Astrocyte of the hippocampus (primary cell): ENCODE measurements around the gene PLCL1.

ENCODE experiments used
- DNase-seq: peaks from one replicate; pipeline ENCODE4 v3.0.0; 2011; ENCODE audit warnings: low read depth, low spot score

PLCL1 gene

DNA sequence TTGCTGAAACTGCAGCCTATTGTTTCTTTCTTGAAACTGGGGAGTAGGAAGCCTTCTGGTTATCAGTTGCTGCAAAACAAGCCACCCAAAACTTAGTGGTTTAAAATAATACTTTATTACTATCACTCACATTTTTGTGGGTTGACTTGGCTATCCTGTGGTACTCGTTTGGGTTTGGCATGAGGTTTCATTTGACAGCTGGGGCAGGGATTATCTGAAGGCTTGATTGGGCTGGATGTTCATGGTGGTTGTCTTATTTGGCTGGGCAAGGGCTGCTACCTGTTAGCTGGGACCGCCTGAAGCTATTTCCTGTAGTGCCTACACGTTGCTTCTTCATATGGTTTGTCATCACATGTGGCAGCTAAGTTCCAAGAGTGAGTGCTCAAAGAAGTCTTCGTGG, 122.3 kb downstream of the PLCL1 start:
- DNase-seq, result peak; percentile 26

DNA sequence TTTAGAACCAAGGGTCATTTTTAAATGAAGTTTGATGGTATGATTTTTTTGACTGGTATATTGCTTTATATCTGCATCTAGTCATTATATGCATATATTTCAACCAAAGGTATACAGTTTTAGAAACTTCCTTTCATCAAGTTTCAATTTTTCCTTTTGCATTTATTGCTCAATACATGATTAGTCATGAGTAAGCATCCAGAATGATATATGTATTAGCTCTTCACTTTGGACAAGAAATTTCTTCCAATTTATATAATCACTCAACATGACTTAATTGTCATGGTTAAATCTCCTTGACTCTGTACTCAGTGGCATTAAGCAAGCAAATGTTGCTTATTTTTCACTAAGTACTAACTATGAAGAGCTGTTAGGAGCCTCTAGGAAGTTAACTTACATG, 123.6 kb downstream of the PLCL1 start:
- DNase-seq, result no peak

DNA sequence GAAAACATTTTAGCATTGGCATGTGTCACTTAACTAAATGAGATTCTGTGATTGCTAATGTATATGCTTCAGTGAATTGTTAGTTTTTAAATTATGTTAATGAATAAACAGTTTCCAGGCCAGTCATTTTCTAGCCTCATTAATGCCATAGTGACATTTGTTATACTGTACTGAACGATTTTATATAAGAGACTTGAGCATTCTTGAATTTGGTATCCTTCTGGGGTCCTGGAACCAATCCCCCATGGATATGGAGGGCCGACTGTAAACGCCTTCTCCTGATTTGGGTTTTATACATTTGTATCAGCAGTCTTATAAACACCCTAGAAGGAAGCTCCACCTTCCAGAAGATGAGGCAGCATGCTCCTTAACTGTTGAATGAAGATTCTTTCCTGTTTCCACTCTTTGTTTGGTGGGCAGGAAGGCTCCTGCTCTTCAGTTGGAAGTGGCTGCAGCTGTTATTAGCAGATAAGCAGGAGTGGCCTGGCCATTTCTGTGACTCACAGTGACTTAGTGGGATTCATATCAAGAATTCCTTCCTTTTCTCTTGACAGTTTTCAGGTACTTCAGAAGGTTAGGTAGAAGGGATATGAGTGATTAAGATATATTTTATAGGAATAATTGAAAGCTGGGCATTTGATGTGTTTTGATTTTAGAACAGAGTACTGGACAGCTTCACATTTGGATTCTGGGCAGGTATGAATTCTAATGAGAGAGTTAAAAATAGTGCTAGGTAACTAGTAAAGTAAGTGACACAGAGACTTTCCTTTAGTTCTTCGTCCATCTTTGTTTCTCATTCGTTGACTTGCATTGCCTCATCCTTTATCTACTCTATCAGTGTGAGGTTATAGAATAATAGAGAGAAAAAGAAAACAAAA, 124.9 kb downstream of the PLCL1 start:
- DNase-seq, result no peak

DNA sequence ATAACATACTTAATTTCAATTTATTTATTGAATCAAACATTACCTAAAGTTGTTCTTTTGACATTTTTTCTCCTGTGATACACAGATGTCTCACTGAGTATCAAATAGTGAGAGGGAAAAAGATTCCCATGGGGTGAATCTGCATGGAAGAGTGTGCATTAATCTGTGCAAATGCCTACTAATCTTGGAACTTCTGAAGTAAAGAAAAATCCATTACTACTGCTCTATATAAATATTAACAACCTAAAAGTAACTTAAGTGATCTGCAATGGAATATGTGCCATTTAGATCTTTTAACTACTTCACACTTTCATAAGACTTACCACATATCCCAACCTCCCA, 125.5 kb downstream of the PLCL1 start:
- no peak for DNase-seq

DNA sequence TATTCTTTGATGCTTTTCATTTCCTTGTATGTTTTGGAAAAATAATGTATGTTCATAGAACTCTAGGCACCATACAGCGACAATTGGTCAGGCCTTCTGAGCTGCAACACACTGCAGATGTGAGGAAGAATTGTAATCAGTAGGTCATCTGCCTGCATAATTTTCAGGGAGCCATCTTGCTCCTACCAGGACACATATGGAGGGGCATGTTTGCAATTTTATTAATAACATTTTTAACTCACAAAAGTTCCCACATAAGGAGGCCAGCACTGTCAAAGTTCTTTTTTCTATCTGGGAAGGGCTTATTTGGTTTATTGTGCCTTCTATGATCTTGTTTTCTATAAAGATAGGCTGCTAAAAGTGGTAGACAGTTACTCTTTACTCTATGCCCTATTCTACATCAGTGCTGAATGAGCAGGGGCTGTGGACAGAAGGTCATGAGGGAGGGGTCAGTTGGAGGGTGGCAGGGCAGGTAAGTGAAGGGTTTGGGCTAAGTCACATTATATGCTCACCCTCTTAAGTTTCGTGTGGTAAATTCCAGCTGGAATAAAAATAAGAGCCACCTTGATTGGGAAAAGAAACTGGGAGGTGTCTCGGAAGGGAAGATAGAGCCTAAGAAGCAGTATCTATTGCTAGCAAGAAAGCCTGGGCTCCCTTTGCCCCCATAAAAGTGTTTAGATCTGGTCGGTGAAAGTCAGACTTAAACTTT, 126.3 kb downstream of the PLCL1 start:
- no peak for DNase-seq

DNA sequence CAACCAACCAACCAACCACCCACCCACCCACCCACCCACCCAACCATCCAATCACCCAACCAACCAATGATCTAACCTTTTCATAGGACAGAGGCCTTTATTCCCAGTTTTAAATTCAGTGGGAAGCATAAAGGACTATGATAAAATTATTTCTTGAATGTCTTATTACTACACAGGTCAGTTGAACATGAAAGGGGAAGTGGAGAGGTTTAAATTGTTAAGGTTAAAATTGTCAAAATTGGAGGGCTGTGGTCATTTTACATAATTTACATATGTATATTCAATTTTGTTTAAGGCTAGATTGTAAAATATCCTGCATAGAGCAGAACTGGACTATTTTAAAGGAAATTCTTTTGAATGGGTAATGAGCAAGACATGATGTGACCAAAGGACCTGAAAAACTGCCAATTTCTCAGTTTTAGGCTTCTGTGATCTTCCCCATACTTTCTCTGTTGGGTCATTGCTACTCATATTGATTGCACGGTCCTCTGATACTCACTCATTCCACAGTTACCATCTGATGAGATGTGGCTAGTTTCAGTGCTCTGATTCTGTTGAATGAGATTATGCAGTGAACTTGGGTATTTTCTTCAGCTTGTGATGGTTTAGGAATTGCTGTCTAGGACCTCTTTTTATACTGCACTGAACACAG, 127.4 kb downstream of the PLCL1 start:
- DNase-seq, result no peak

DNA sequence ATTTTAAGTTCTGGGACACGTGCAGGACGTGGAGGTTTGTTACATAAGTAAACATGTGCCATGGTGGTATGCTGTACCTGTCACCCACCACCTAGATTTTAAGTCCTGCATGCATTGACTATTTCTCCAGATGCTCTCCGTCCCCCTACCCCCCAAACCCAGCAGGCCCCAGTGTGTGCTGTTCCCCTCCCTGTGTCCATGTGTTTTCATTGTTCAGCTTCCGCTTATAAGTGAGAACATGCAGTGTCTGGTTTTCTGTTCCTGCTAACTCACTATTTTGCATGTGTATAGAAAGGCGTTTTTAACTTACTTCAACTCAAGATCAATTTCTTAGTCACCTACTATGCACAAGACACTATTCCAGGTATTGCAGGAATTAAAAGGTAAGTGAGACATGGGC, 128.0 kb downstream of the PLCL1 start:
- DNase-seq, result no peak

DNA sequence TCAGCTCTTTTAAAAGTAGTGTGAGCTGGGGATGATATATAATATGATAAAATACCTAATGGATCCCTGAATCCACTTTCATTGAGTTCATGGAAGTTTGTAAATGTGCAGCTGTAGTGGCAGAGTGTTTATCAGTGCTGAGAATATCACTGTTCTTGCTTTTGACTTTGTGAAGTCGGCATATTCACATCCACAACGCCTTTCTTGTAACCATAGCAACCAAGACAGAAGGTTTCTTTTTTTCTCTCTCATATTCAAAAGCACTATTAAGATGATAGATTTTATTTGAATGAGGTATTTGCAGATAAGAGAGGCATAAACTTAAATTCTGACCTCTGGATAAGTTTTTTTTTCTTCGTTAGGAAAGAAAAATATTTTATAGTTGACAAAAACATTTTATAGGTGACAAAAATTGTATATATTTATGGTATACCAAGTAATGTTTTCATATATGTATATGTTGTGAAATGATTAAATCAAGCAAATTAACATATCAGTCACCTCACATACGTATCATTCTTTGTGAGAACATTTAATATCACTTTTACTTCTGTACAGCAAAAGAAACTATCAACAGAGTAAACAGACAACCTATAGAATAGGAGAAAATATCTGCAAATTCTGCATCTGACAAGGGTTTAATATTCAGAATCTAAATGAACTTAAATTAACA, 130.0 kb downstream of the PLCL1 start:
- no peak for DNase-seq

DNA sequence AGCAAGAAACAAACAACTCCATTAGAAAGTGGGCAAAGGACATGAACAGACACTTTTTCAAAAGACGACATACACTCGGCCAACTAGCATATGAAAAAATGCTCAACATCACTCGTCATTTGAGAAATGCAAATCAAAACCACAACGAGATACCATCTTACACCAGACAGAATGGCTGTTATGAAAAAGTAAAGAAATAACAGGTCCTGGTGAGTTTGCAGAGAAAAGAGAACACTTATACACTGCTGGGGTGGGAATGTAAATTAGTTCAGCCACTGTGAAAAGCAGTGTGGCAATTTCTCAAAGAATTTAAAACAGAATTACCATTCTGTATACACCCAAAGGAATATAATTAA, 130.5 kb downstream of the PLCL1 start:
- DNase-seq, result no peak

DNA sequence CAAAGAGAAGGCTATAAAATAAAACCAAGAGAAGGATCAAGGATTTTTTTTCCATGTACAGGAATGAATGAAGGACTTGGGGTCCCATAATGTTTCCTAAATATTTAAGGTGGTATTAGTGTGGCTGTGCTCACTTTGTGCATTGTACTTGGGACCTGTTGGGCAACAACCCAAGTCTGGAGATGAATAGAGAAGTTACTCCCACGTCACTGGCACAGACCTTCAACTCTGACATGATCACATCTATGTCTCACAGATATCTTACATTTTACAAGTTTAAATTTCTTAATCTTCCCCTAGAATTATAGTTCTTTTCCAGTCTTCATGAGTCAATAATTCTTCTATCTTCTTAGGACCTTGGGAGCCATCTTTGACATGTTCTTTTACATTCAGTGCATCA, 133.4 kb downstream of the PLCL1 start:
- no peak for DNase-seq

DNA sequence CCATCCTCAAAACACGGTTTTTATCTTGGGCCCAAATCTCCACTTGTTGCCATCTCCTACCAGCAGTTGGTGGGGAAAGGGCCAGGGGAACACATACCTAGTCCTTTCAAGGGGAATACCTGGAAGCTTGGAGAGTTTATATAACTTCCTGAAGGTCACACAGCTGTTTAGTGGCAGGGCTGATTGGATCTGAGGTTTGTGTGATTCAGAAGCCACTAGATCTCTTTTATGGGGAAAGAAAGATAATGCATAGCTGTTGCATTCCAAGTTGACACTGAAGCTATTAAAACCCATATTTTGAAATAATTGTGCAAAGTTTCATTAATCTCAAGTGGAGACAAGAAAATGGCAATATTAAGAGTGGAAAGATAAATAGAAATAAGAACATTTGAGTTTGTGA, 134.2 kb downstream of the PLCL1 start:
- DNase-seq, result no peak

DNA sequence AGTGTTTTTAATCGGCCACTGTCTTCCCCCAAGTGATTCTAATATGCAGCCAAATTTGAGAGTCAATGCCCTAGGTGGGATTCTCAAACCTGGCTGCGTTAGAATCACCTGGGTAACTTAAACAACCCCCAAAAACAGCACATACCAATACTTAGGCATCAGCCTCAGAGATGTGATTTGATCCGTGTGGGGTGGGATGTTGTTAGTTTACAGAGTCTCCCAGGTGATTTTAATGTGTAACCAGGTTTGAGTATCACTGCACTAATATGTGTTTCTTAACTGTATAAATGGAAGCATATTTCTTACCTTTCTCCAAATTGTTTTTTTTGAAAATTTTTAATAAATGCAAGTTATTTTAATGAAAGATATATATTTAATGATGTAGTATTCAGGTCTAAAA, 135.4 kb downstream of the PLCL1 start:
- DNase-seq, result no peak

DNA sequence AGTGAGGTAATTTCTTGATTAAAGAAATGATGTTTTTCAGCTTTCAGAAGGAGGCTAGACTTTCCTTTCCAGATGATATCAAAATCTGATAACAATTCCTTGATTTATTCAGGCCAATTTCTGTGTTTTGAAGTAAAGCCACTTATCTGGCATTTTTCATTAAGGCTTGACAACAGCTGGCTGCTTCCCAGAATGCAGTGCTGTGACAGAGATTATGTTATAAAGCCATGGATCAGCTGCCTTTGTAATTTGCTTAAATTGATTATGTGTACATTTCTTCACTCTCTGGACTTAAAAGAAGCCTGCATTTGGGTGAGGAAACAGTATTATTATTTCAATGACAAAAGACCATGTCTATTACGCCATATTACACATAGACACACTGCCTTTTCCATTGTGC, 136.0 kb downstream of the PLCL1 start:
- DNase-seq, result no peak

DNA sequence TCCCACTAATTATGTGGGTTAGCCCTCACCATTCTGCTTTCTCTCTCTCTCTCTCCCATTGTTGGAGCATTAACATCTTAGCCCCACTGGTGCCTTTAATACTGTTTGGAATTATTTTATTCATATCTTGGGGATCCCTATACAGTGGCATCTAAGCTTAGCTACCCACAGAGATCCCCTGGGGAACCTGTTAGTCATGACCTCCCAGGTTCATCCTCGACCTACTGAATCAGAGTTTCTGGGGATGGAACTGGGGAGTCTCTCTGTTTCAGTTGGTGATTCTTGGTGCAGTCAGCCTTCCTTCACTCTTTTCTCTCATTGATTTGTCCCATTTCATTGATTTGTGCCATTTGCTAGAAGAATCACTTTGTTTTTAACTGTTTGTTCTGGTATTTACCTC, 137.3 kb downstream of the PLCL1 start:
- DNase-seq, result no peak

DNA sequence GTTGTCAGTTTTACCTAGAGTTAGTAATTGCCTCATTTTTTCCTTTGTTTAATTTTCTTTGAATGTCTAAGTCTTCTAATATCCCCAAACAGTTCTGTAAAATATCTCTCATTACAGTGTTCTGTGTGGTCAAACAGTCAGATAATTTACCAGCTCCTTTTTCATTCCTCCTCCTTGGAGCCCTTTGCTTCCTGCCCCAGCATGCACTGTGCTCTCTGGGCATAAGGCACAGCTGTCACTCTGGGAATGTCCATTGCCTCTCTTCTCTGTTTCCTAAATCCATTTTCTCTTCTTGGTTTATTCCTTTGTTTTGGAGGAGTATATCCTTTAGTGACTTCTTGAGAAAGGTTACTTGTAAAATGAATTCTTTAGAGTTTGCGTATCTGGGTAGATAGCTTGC, 139.3 kb downstream of the PLCL1 start:
- DNase-seq, result no peak

DNA sequence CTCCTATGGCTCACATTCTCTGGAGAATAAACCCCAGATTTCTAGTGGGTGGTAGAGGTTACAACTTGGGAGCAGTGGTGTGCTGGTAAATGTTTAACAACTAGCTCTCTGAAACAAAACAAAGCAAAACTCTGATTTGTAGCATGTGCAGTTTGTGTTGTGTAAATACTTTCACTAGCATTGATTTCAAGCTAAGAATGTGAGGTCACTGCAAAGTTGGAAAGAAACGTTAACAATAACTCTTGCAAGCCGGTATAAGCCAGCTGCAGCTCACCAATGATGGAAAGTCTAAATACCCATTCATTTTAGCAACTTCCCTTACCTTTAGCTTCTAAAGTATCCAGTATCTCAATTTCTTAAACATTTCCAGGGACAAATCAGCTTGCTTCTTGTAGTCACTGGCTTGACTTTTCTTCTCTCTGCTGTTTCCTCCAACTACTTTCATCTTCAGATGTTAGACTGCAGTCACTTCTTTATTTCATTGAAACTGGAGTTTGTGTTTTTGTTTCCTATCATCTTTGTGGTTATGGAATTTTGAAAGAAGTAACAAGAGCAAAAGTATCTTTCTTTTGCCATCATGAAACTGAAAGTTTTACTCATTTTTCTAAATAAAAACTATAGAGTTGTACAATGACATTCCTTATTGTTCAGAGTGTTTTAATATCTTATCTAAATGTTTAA, 140.2 kb downstream of the PLCL1 start:
- no peak for DNase-seq

DNA sequence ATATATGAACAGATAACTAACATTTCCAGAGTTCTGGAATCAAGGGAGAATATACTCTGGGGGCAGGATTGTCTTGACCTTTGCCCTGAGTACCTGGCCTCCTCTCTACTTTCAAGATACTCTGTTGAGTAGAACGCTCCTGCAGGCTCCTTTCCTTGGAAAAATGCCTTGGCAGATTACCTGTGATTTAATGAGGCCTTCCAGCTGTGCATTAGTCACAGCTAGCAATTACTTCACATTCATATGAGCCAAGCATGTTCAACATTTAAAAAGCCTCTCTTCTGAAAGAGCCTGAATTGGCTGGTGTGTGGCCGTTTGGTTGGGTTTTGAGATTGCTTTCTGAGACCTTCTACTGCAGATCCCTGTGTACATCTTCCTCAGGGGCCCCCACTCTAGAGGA, 142.2 kb downstream of the PLCL1 start:
- DNase-seq, result peak; percentile 42

DNA sequence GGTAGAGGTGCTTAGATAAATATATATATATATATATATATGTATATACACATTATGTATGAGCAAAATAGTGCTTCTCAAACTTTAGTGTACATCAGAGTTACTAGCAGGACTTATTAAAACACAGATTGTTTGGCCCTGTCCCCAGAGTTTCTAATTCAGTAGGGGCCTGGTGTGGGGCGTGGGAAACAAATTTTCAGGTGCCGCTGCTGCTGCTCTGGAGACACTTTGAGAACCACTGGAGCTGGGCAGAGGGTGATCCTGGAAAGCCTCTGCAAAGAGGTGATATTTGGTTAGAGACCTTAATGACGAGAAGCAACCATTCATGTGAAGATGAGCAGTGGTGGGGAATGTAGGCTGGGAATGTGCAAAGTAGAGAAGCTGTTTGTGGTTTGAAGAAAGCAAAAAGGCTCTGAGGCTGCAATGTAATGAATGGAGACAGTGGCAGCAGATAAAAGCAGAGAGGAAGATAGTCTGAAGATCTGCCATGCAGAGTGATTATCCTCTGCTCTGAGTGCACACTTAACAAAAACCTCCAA, 142.9 kb downstream of the PLCL1 start:
- DNase-seq, result no peak

DNA sequence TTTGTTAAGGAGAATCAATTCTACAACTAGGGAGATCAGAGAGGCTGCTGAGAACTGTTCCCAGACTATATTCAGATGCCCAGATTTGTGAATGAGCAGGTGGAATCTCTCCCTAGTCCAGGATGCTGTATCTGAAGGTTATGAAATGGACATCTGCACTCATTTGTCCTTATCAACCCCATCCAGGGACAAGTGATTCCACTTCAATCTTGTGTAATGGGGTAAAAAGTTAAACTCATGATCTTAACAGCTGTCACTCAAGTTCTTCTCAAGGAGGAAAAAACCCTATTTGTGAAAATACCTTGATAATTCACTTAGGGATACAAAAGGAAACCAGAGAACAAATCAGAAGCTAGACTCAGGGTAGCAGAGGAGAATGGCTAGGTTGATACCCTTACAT, 144.8 kb downstream of the PLCL1 start:
- DNase-seq, result no peak

DNA sequence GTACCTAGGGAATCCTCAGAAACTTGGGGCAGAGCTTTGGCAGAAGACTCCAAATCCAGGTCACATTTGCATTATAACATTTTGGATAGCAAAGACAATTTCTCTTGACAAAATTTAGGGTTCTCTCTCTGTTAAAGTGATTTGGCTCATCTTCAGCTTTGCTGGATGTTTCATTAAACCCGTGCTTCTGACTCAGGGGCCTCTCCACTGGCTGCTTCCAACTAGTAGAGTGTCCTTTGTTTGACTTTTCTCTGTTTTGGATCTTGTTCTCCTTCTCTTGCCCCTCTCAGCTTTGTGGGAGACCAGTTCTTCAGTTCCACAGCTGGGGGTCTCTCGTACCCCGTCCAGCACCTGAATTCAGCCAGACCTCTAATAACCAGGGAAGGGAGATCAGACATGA, 145.6 kb downstream of the PLCL1 start:
- DNase-seq, result no peak

DNA sequence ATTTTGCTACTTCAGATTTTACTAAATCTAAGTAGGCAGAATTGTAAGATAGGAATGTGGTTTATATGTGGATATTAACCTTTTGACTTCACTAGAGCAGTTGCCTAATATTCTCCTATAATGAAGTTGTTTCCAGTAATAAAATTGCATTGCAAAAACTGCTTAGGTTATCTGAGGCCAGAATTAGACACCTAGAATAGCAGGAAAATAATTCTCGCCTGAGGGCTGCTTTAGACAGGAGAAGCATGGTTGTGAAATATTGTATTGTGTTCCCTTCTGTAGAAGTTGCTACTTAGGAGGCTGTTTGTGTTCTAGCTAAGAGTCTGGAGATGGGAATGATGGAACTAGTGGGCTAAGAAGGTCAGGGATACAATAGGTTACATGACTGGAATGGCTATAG, 146.3 kb downstream of the PLCL1 start:
- DNase-seq, result no peak
